Measurements from ENCODE around the gene CENPX.

Gene CENPX

DNA sequence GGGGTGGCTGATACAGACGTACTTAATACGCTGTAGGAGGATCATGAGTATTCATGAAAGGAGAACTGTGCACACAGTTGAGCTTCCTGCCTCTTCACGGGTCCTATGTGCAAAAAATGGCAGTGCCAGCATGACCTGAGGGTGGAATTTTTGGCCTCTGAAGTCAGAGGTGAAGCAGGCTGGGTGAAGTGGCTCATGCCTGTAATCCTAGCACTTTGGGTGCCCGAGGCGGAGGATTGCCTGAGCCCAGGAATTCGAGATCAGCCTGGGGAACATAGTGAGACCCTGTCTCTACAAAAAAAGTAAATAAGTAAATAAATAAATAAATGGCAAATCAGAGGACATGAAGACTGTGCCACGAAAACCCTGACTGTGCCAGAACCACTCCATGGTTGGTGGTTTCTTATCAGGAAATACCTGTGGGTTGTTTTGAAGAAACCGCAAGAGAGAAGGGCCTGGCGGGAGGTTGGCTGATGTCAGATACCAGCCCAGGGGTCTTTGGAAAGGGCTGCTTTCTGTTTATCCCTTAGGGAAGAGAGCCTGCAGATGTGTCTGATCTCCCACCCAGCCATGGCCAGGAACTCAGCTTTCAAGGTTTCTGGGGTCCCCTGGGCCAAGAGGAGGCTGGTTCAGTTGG lies 41.9 kb downstream of the CENPX start:
- DNase-seq (ENCODE audit: low read depth) = no peak
- TF ChIP-seq CTCF (IDR thresholded peaks at IDR 0.05; ENCODE audit: low read depth, low read length, missing control alignments) = no peak

GRCh38 chr17:81980122-81980521 lies 42.6 kb downstream of the CENPX start:
- DNase-seq (ENCODE audit: low read depth) = no peak
- TF ChIP-seq CTCF (IDR thresholded peaks at IDR 0.05; ENCODE audit: low read depth, low read length, missing control alignments) = no peak
- no peak overlapping the region for H3K4me3 ChIP-seq (ENCODE audit: low read depth, low read length)

More for the DNA sequence above, 41.9 kb downstream of the CENPX start:
- H3K4me3 ChIP-seq (ENCODE audit: low read depth, low read length) = no peak overlapping the region

- no peak for TF ChIP-seq CTCF (IDR thresholded peaks at IDR 0.05; ENCODE audit: low read depth, low read length, missing control alignments)
- DNase-seq (ENCODE audit: low read depth) = no peak
- H3K4me3 ChIP-seq (ENCODE audit: low read depth, low read length) = peak overlapping the region; percentile 82; the same call in 1 of the 2 replicates
These were observed 44.0 kb downstream of the CENPX start for GRCh38 chr17:81978524-81979298.

DNA sequence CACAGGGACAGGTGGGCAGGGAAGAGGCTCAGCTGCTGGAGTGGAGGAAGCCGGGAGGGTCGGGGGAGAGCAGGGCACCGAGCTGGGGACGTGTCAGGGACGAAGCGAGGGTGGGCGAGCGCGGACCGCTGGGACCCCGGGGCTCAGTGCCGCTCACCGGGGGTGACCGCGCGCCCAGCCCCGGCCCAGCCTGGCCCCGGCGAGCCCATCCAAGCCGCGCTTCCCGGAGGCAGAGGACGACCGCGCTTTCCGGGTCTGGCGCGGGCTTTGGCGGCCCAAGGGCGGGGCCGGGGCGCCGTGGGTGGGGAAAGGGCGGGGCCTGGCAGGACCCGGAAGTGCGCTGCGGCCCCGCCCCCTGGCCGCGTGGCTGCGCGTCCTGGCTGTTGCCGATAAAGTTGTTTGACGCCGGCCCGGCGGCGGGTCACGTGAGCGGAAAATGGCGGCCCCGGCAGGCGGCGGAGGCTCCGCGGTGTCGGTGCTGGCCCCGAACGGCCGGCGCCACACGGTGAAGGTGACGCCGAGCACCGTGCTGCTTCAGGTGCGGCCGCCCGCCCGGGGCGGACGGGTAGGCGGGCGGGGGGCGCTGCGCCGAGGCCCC lies 45.4 kb downstream of the CENPX start, which contains the start of gene ASPSCR1:
Gene ASPSCR1, plus strand, starts transcription at position 419 of the 598 bp plus-strand sequence. Its CDS starts 18 bp downstream, at position 437.
- no peak for TF ChIP-seq CTCF (IDR thresholded peaks at IDR 0.05; ENCODE audit: low read depth, low read length, missing control alignments)
- peak within 1 kb of the TSS; percentile 82 for H3K4me3 ChIP-seq (ENCODE audit: low read depth, low read length)
- DNase-seq (ENCODE audit: low read depth) = peak; percentile 58

DNA sequence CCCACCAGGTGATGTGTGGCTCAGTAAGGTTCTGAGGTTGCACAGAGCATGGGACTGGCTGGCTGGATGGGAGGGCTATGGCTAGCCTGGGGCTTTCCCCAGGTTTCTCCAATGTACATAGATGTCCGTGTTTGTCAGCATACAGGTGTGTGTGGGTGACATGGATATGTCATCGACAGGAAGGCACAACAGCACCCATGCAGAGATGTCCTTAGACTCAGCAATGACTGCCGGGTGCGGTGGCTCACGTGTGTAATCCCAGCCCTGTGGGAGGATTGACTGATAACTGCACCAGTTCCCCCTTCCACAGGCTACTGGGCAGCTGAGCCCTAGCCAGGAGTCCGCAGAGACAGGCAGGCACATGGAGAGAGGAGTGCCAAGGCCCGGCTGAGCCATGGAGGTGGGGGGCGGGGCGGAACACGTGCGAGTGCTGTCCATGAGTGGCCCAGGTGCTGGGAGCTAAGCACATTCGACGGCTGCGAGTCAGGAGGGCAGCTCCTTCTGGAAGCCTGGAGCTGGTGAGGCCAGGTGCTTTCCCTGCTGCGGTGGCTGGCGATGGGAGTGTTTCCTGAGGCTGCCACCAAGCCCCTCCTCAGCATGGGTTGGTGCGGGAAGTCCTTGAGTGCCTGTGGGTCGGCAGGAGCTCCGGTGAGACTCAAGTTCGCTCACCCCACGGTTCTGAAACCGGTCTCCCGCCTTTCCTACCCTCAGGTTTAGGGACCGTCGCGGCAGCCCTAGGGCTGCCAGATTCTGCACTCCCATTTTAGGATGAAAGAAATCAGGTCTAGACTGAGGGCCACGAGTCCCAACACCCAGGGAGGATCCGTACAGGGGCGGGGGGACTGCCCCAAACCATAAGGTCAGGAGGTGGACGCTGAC lies 46.1 kb downstream of the CENPX start:
- no peak for TF ChIP-seq CTCF (IDR thresholded peaks at IDR 0.05; ENCODE audit: low read depth, low read length, missing control alignments)
- no peak for DNase-seq (ENCODE audit: low read depth)
- H3K4me3 ChIP-seq (ENCODE audit: low read depth, low read length) = peak overlapping the region; percentile 82

DNA sequence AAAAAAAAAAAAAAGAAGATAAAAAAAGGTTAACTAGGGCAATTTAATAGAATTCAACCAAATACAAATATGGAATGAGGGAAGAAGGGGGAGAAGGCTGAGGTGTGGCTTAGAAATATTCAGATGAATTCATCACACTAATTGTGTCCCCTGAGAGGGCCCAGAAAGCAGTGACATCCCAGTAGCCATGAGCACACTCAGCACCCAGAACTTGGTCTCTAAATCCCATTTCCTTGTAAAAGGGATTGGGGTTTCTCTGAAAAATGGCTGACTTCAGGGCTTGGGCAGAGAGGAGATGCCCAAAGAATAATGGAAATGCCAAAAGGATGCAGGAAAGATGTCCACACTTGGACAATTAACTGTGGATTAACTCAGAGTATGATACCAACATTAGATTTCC lies 49.2 kb downstream of the CENPX start:
- no peak for DNase-seq (ENCODE audit: low read depth)
- no peak for TF ChIP-seq CTCF (IDR thresholded peaks at IDR 0.05; ENCODE audit: low read depth, low read length, missing control alignments)
- no peak overlapping the region for H3K4me3 ChIP-seq (ENCODE audit: low read depth, low read length)

Measured in GM12864 (cell line).